Lower leg skin (tissue), 4 donors: Measurements from ENCODE around the gene TARP.
"Not testable (repeated sequence)": the region's sequence is repeated elsewhere in the genome, so short reads cannot be mapped to it uniquely, and the experiment has no call there.

Experiments used
- DNase-seq, 2 donors: peaks; one replicate each; pipeline ENCODE4 v3.0.0-alpha.2; 2019; ENCODE audit warnings: low spot score in 2 of 2
- H3K4me3 ChIP-seq: fragments of 200-600 bp; sonication (generic); 2 replicates; pipeline ENCODE4 v1.5.1; 2017; ENCODE audit warnings: mild to moderate bottlenecking, low read depth; ENCODE audit not compliant: poor library complexity, severe bottlenecking
- POLR2A ChIP-seq, 2 donors: fragments of 450-650 bp; IDR thresholded peaks; one replicate each; pipeline ENCODE4 v1.6.1; 2016 to 2017; ENCODE audit warnings: antibody characterized with exemption in 2 of 2, mild to moderate bottlenecking in 1 of 2, moderate library complexity in 1 of 2
- WGBS, 2 donors: methylation state at CpG; one replicate each; pipeline ENCODE4 v1.1.5; 2018; 5-methylcytosine and 5-hydroxymethylcytosine counted together
- intact Hi-C: fragments of 100-400 bp; cut with DNase I; formaldehyde crosslinking; loops from one replicate; pipeline ENCODE4 v1.15.0; 2023; ENCODE audit warnings: low total_unique reads
- TF ChIP-seq, protein P1 (sequence below), 3 donors: fragments of 450-650 bp; IDR thresholded peaks; one replicate each; pipeline ENCODE4 v1.5.1; 2016; ENCODE audit warnings: antibody characterized with exemption in 3 of 3, mild to moderate bottlenecking in 3 of 3, moderate library complexity in 2 of 3

Gene TARP

DNA sequence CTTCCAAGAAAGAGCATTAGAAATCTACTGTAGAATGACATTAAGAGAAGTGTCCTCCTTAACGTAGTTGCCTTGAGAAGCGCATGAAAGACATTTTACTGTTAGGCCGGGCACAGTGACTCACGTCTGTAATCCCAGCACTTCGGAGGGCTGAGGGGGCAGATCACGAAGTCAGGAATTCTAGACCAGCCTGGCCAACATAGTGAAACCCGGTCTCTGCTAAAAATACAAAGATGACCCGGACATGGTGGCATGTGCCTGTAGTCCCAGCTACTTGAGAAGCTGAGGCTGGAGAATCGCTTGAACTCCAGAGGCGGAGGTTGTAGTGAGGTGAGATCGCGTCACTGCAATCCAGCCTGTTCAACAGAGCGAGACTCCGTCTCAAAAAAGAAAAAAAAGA lies 28.9 kb downstream of the TARP start:
- no peak for TF ChIP-seq POLR2A (IDR thresholded peaks at IDR 0.05)
- TF ChIP-seq, protein P1, sequence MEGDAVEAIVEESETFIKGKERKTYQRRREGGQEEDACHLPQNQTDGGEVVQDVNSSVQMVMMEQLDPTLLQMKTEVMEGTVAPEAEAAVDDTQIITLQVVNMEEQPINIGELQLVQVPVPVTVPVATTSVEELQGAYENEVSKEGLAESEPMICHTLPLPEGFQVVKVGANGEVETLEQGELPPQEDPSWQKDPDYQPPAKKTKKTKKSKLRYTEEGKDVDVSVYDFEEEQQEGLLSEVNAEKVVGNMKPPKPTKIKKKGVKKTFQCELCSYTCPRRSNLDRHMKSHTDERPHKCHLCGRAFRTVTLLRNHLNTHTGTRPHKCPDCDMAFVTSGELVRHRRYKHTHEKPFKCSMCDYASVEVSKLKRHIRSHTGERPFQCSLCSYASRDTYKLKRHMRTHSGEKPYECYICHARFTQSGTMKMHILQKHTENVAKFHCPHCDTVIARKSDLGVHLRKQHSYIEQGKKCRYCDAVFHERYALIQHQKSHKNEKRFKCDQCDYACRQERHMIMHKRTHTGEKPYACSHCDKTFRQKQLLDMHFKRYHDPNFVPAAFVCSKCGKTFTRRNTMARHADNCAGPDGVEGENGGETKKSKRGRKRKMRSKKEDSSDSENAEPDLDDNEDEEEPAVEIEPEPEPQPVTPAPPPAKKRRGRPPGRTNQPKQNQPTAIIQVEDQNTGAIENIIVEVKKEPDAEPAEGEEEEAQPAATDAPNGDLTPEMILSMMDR (IDR thresholded peaks at IDR 0.05) = no peak
- WGBS, 2 donors = 86 to 88% methylated on average over 14 of the region's 14 CpGs

DNA sequence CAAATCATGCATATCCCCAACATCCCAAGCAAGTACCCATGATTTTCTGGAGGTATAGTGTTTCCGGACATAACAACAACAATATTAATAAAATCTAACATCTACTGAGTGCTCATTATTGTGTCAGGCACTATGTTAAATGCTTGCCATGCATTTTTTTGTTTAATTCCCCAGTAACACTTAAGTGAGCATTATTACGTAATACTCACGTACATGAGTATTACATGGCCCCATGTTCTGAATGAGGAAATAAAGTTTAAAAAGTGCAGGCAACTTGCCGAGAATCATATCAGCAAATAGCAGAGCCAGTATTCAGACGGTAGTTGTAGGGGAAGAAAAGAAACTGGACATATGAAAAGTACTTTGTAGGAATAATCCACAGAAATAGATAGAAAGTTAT lies 30.1 kb downstream of the TARP start:
- intact Hi-C loops, DNase-seq, H3K4me3 ChIP-seq: not testable (repeated sequence)
- WGBS, 2 donors = 60 to 66% methylated on average over 5 of the region's 5 CpGs

More for the DNA sequence above, 28.9 kb downstream of the TARP start:
- H3K4me3 ChIP-seq = no peak overlapping the region
- DNase-seq = no peak
- intact Hi-C loops = no loop called here

DNA sequence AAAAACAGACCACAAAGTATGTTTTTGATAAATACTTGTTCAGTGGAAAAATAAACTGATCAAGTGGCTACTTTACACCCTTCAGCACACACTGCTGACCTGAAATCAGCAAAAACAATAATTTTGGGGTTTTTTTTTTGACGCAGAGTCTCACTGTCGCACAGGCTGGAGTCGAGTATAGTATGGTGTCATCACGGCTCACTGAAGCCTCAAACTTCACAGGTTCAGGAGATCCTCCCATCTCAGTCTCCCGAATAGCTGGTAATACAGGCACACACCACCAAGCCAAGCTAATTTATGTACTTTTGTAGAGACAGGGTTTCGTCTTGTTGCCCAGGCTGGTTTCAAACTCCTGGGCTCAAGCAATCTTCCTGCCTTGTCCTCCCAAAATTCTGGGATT lies 30.6 kb downstream of the TARP start:
- 87 to 89% methylated on average over 6 of the region's 6 CpGs for WGBS, 2 donors
- DNase-seq = no peak
- TF ChIP-seq, protein P1 (IDR thresholded peaks at IDR 0.05) = no peak
- TF ChIP-seq POLR2A (IDR thresholded peaks at IDR 0.05) = no peak
- intact Hi-C loops = no loop called here
- H3K4me3 ChIP-seq = no peak overlapping the region

DNA sequence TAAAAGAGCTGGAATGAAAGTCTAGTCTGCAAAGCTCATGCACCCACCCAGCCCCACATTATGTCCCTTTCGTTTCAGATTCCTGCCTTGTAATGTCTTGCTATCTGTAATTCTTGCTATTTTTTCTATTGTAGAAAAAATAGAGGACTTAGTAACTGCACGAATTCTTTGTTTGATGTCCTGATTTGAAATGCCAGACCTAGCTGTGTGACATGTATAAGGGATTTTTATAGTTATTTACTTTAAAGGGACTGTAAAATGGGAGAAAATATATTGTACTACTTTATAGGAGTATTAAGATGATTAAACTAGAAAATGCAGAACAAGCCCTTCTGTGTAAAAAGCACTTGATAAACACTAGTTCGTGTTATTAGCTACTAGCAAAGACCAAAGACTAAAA lies 32.4 kb downstream of the TARP start:
- no peak overlapping the region for H3K4me3 ChIP-seq
- intact Hi-C loops = no loop called here
- DNase-seq = no peak
- 73 to 76% methylated on average over 3 of the region's 3 CpGs for WGBS, 2 donors
- TF ChIP-seq, protein P1 (IDR thresholded peaks at IDR 0.05) = no peak
- TF ChIP-seq POLR2A (IDR thresholded peaks at IDR 0.05) = no peak

DNA sequence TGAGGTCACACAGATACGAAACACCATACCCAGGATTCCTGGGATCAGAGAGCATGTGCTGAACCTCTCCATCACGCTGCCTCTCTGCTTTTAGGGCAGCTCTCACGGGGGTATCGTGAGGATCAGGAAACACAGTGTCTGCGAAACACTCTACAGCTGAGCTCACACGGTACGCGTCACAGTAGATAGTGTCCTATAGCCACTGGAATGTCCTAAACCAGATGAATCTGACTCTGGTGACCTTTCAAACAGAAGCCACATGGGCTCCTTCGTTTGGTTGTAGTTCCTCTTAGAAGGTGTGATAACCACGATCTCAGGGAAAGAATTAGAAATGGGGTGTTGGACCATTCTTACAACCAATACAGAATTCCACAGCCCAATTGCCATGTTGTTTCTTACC lies 34.3 kb downstream of the TARP start:
- intact Hi-C loops, H3K4me3 ChIP-seq, DNase-seq: not testable (repeated sequence)
- WGBS, 2 donors = 82 to 89% methylated on average over 10 of the region's 10 CpGs

DNA sequence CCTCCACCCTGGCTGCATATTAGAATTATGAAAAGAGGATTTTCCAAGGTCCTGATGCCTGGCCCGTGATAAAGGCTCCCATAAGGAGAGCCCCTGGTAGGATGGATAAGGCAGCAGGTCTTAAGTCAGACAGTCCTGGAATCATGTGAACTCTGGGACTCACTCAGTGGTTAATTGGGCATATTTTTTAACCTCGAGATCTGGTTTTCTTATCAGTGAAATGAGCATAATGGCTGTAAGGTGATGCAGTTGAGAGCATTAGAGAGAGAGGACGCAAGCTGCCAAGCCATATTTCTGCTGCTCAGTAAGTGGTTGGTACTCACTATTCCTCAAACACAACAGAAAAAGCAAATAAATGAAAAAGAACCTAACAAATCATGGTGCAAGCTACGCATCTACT lies 37.8 kb downstream of the TARP start:
- WGBS, 2 donors = 79 to 85% methylated on average over 4 of the region's 4 CpGs
- intact Hi-C loops = no loop called here

DNA sequence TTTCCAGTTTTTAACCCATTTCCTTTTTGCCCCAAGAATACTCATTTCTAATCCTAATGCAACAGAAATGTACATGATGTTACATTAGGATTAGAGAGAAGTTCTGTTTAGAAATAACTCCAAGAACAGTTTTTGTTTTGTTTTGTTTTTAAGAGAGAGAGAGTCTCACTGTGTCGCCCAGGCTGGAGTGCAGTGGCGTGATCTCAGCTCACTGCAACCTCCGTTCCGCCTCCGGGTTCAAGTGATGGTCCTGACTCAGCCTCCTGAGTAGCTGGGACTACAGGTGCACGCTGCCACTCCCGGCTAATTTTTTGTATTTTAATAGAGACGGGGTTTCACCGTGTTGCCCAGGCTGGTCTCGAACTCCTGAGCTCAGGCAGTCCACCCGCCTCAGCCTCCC lies 38.7 kb downstream of the TARP start:
- intact Hi-C loops, DNase-seq, H3K4me3 ChIP-seq: not testable (repeated sequence)
- WGBS, 2 donors = 87 to 96% methylated on average over 11 of the region's 11 CpGs

More for the DNA sequence above, 37.8 kb downstream of the TARP start:
- no peak overlapping the region for H3K4me3 ChIP-seq
- TF ChIP-seq, protein P1 (IDR thresholded peaks at IDR 0.05) = no peak
- TF ChIP-seq POLR2A (IDR thresholded peaks at IDR 0.05) = no peak
- DNase-seq = no peak
